ENCODE data around the gene WNT3A. TPM values are rescaled to one million over a fixed set of nuclear protein-coding genes. Genes with fewer than 3 reads are reported as not detected.

Gene WNT3A
- polyA plus RNA-seq, 3 donors: not detected

DNA sequence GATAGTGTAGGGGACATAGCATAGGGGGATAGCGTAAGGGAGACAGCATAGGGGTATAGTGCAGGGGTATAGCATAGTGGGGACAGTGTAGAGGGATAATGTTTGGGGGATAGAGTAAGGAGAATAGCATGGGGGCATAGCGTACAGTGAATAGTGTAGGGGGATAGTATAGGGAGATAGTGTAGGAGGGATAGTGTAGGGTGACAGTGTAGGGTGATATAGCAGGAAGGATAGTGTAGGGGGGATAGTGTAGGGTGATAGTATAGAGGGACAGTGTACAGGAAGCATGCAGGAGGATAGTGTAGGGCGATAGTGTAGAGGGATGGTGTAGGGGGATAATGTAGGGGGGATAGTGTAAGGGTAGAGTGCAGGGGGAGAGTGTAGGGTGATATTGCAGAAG is 64.1 kb downstream of the WNT3A start:
- Histone ChIP-seq H3K4me1 (ENCODE audit: control insufficient read depth in 1 of 2, insufficient read depth in 2 of 2, low read length in 2 of 2) (no peaks in the 10 kb centered on the region), H3K4me2 (replicated peaks; ENCODE audit: extremely low read depth, low read length, poor library complexity, severe bottlenecking) (no peak overlapping the region), H3K27me3 (ENCODE audit: control insufficient read depth in 2 of 2, insufficient read depth in 2 of 2, low read length in 2 of 2) (peaks cover 4 to 19% of the 10 kb centered on the region in 2 donors), H3K4me3 (replicated peaks in 1 of 3; ENCODE audit: low read depth in 2 of 3, low read length in 3 of 3) (no peak overlapping the region), H3K9ac (ENCODE audit: insufficient read depth, low read length, poor library complexity, severe bottlenecking) (no peak overlapping the region), H3K36me3 (replicated peaks in 1 of 2; ENCODE audit: control insufficient read depth in 1 of 2, insufficient read depth in 2 of 2, low read length in 2 of 2) (no peaks in the 10 kb centered on the region), H2AFZ (ENCODE audit: insufficient read depth, low read depth, low read length, poor library complexity, severe bottlenecking) (no peak overlapping the region), H4K20me1 (ENCODE audit: insufficient read depth, low read length) (peaks cover 16% of the 10 kb centered on the region), H3K9me3 (replicated peaks in 1 of 2; ENCODE audit: control insufficient read depth in 1 of 2, insufficient read depth in 1 of 2, low read length in 2 of 2) (no peaks in the 10 kb centered on the region), H3K79me2 (ENCODE audit: insufficient read depth, low read length) (no peaks in the 10 kb centered on the region), H3K27ac (ENCODE audit: low read depth in 1 of 2, low read length in 2 of 2) (no peak overlapping the region)
- 75% methylated on average over 3 of the region's 3 CpGs for WGBS (ENCODE audit: insufficient coverage)
- intact Hi-C loops (cut with micrococcal nuclease): no loop called here
- H3K9me3 Mint-ChIP-seq: peaks cover 0 to 2% (median 0%) of the 10 kb centered on the region in 7 donors
- no peak for DNase-seq
- H3K4me3 Mint-ChIP-seq: no peak overlapping the region
- H3K27me3 Mint-ChIP-seq (ENCODE audit: low read depth in 3 of 3): peaks cover 20 to 40% (median 22%) of the 10 kb centered on the region in 3 donors
- no peaks in the 10 kb centered on the region for H3K36me3 Mint-ChIP-seq
- no peaks in the 10 kb centered on the region for H3K4me1 Mint-ChIP-seq
- TF ChIP-seq, protein P1, sequence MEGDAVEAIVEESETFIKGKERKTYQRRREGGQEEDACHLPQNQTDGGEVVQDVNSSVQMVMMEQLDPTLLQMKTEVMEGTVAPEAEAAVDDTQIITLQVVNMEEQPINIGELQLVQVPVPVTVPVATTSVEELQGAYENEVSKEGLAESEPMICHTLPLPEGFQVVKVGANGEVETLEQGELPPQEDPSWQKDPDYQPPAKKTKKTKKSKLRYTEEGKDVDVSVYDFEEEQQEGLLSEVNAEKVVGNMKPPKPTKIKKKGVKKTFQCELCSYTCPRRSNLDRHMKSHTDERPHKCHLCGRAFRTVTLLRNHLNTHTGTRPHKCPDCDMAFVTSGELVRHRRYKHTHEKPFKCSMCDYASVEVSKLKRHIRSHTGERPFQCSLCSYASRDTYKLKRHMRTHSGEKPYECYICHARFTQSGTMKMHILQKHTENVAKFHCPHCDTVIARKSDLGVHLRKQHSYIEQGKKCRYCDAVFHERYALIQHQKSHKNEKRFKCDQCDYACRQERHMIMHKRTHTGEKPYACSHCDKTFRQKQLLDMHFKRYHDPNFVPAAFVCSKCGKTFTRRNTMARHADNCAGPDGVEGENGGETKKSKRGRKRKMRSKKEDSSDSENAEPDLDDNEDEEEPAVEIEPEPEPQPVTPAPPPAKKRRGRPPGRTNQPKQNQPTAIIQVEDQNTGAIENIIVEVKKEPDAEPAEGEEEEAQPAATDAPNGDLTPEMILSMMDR (IDR thresholded peaks at IDR 0.05): no peak
- H3K27ac Mint-ChIP-seq: no peak overlapping the region

DNA sequence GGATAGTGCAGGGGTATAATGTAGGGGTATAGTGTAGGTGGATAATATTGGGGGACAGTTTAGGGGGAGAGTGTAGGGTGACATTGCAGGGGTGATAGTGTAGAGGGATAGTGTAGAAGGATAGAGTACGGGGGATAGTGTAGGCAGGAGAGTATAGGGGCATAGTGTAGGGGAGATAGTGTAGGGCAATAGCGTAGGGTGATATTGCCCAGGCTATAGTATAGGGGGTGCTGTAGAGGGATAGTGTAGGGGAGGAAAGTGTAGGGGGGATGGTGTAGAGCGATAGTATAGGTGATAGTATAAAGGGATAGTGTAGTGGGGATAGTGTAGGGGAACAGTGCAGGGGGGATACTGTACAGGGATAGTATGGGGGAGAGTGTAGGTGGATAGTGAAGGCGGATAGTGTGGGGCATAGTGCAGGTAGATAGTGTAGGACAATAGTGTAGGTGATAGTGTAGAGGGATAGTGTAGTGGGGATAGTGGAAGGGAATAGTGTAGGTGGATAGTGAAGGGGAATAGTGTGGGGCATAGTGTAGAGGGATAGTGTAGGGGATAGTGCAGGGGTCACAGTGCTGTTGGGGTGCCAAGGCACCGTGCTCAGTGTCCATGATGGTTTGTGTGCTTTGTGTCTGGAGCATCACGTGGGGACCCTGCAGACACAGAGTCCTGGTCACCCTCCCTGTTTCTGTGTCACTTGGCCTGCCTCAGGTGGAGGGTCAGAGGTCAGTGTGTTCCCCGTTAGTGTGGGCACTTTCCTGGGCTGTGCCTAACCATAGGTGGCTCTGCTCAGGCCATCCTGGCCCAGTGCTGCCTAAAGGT is 65.2 kb downstream of the WNT3A start:
- H3K27ac Mint-ChIP-seq: no peak overlapping the region
- H3K9ac ChIP-seq (ENCODE audit: insufficient read depth, low read length, poor library complexity, severe bottlenecking): no peak overlapping the region
- no peak for DNase-seq

More for the DNA sequence above, 65.2 kb downstream of the WNT3A start:
- Histone ChIP-seq H3K9me3 (replicated peaks in 1 of 2; ENCODE audit: control insufficient read depth in 1 of 2, insufficient read depth in 1 of 2, low read length in 2 of 2) (no peaks in the 10 kb centered on the region), H3K27ac (ENCODE audit: low read depth in 1 of 2, low read length in 2 of 2) (no peak overlapping the region), H4K20me1 (ENCODE audit: insufficient read depth, low read length) (peaks cover 19% of the 10 kb centered on the region), H2AFZ (ENCODE audit: insufficient read depth, low read depth, low read length, poor library complexity, severe bottlenecking) (no peak overlapping the region), H3K27me3 (ENCODE audit: control insufficient read depth in 2 of 2, insufficient read depth in 2 of 2, low read length in 2 of 2) (peaks cover 4 to 12% of the 10 kb centered on the region in 2 donors), H3K4me3 (replicated peaks in 1 of 3; ENCODE audit: low read depth in 2 of 3, low read length in 3 of 3) (no peak overlapping the region), H3K4me2 (replicated peaks; ENCODE audit: extremely low read depth, low read length, poor library complexity, severe bottlenecking) (no peak overlapping the region), H3K79me2 (ENCODE audit: insufficient read depth, low read length) (no peaks in the 10 kb centered on the region), H3K4me1 (ENCODE audit: control insufficient read depth in 1 of 2, insufficient read depth in 2 of 2, low read length in 2 of 2) (no peaks in the 10 kb centered on the region), H3K36me3 (replicated peaks in 1 of 2; ENCODE audit: control insufficient read depth in 1 of 2, insufficient read depth in 2 of 2, low read length in 2 of 2) (no peaks in the 10 kb centered on the region)
- 79% methylated on average over 7 of the region's 7 CpGs for WGBS (ENCODE audit: insufficient coverage)
- H3K4me3 Mint-ChIP-seq: no peak overlapping the region
- no peaks in the 10 kb centered on the region for H3K4me1 Mint-ChIP-seq
- H3K27me3 Mint-ChIP-seq (ENCODE audit: low read depth in 3 of 3): peaks cover 14 to 31% (median 15%) of the 10 kb centered on the region in 3 donors
- intact Hi-C loops (cut with micrococcal nuclease): no loop called here
- TF ChIP-seq, protein P1 (IDR thresholded peaks at IDR 0.05): no peak
- H3K9me3 Mint-ChIP-seq: peaks cover 0 to 2% (median 0%) of the 10 kb centered on the region in 7 donors
- no peaks in the 10 kb centered on the region for H3K36me3 Mint-ChIP-seq
